Activated T-cell treated with anti-CD3 and anti-CD28 coated beads, Interleukin-2, amount 50 U/mL, for 4 hours (primary cell): ENCODE measurements around the gene EXOC5. TPM values are rescaled to one million over a fixed set of nuclear protein-coding genes. Genes with fewer than 3 reads are reported as not detected.
"Not testable (repeated sequence)": the region's sequence is repeated elsewhere in the genome, so short reads cannot be mapped to it uniquely, and the experiment has no call there.

ENCODE experiments used
- ATAC-seq, 2 donors: fragments of 200-7000 bp; cut with Tn5 transposase; one replicate each; pipeline ENCODE4 v1.10.0; 2021
- DNase-seq: peaks from one replicate; pipeline ENCODE4 v3.0.0-alpha.2; 2020
- H3K27me3 Mint-ChIP-seq: one replicate; pipeline ENCODE4 v1.8.0; 2021; ENCODE audit warnings: low read depth, mixed read lengths
- H3K36me3 Mint-ChIP-seq: one replicate; pipeline ENCODE4 v1.8.0; 2022; ENCODE audit warnings: mixed read lengths; ENCODE audit not compliant: insufficient read depth
- H3K4me1 Mint-ChIP-seq: one replicate; pipeline ENCODE4 v1.8.0; 2021; ENCODE audit warnings: low read depth, mixed read lengths
- H3K4me3 Mint-ChIP-seq: one replicate; pipeline ENCODE4 v1.8.0; 2021; ENCODE audit warnings: mild to moderate bottlenecking, moderate library complexity, mixed read lengths
- H3K9me3 Mint-ChIP-seq: one replicate; pipeline ENCODE4 v1.8.0; 2021; ENCODE audit warnings: mixed read lengths
- total RNA-seq, 3 donors: library from RNA; stranded (reverse); gene quantifications; one replicate each; pipeline ENCODE4 v1.2.1, GENCODE V29; 2021

Gene EXOC5
- total RNA-seq, 3 donors from 2014 or later = 69.7 to 77.2 (median 74.7) TPM

DNA sequence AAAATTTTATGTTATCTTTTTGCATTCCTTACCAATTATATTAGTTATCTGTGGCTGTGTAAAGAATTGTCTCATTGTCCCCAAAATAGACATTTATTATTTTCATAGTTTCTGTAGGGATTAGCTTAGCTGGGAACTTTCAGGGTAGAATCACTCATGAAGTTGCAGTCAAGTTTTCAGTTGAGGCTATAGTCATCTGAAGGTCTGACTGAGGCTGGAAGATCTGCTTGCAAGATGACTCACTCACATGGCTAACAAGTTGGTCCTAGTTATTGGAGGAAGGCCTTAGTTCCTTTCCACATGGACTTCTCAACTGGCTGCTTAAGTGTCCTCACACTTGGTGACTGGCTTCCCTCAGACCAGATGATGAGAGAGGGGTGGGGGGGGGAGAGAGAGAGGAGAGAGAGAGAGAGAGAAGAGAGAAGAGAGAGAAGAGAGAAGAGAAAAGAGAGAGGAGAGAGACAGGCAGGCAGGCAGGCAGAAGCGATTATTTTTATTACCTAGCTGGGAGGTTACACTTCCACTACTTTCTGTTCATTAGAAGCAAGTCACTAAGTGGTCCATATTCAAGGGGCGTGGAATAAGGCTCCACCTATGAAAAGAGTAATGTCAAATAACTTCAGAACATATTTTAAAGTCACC, 6.4 kb upstream of the EXOC5 start:
- ATAC-seq = no peak
- H3K27me3 Mint-ChIP-seq = no peaks in the 10 kb centered on the region
- H3K9me3 Mint-ChIP-seq = no peaks in the 10 kb centered on the region
- DNase-seq = no peak
- H3K4me1 Mint-ChIP-seq = peaks cover 41% of the 10 kb centered on the region
- H3K4me3 Mint-ChIP-seq = no peak overlapping the region
- H3K36me3 Mint-ChIP-seq = peaks cover 18% of the 10 kb centered on the region

DNA sequence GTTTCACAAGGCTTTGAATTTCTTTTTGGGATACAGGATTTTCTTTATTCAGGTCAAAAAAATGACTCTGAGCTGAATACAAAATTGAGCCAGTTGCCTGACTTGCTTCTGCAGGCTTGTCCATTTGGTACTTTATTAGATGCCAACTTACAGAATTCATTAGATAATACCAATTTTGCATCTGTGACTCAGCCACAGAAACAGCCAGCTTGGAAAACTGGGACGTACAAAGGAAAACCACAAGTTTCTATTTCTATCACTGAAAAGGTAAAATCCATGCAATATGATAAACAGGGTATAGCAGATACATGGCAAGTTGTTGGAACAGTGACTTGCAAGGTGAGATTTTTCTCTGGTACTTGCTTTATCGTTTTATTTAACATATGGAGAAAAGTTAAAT, 5.8 kb upstream of the EXOC5 start:
- Mint-ChIP-seq H3K4me1 (peaks cover 45% of the 10 kb centered on the region), H3K36me3 (peaks cover 18% of the 10 kb centered on the region), H3K9me3 (no peaks in the 10 kb centered on the region), H3K27me3 (no peaks in the 10 kb centered on the region), H3K4me3 (no peak overlapping the region)
- DNase-seq (no peak), ATAC-seq (no peak)

DNA sequence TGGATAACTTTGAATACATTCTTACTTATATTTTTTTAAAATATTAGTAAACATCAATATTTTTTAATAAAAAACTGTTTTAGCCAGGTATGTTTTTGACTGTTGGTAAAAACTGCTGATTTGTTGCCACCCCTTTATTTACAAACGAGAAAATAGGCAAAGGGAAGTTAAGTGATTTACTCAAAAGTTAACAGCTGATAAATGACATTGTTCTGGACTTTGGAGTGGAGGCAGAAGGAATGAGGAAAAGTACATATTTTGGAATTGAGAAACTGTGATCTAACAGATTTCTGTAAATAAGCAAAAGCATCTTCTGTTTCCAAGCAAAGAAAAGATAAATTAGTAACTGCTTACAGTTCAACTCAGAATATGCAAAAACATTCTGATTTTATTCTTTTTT, 4.5 kb upstream of the EXOC5 start:
- H3K36me3 Mint-ChIP-seq = peaks cover 16% of the 10 kb centered on the region
- no peaks in the 10 kb centered on the region for H3K27me3 Mint-ChIP-seq
- DNase-seq = no peak
- no peak overlapping the region for H3K4me3 Mint-ChIP-seq
- no peaks in the 10 kb centered on the region for H3K9me3 Mint-ChIP-seq
- peaks cover 45% of the 10 kb centered on the region for H3K4me1 Mint-ChIP-seq
- ATAC-seq = no peak

DNA sequence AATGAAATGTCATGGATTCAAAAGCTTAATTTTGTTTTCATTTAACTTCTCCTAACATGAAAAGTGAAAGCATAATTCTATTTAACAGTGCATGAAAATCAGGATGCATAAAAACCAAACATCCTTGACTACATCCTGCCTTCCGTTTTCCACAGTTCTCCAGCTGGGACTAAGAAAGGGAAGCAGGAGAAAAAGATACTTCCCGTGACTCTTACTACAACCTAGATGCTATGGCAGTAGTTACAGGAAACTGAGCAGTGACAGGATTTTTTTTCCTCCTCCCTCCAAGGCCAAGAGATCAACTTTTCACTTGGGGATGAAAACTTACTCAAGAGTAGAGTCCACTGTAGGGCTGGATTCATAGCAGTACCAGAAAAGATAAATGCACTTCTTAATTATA, 2.6 kb downstream of the EXOC5 start:
- DNase-seq (no peak), ATAC-seq (no peak)
- H3K4me3 Mint-ChIP-seq = no peak overlapping the region
- peaks cover 4% of the 10 kb centered on the region for H3K36me3 Mint-ChIP-seq
- H3K4me1 Mint-ChIP-seq = peaks cover 62% of the 10 kb centered on the region
- no peaks in the 10 kb centered on the region for H3K9me3 Mint-ChIP-seq
- no peaks in the 10 kb centered on the region for H3K27me3 Mint-ChIP-seq

DNA sequence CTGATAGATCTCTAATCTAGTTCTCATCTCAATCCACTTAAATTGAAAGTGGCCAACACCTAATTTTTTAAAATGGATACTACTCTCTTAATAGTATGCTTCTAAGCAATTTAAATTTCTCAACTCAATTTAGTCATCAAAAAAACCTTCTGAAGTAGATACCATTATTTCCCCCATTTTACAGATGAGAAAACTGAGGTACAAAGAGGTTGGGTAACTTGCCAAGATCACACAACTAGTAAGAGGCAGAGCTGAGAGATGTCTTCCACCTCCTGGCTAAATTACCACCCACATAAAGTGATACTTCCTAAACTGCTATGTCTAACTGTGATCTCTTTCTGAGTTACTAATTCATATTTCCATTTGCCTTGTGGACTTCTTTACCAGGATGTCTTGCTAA, 6.6 kb downstream of the EXOC5 start:
- Mint-ChIP-seq H3K4me3 (no peak overlapping the region), H3K36me3 (peaks cover 24% of the 10 kb centered on the region), H3K9me3 (no peaks in the 10 kb centered on the region), H3K27me3 (no peaks in the 10 kb centered on the region), H3K4me1 (peaks cover 42% of the 10 kb centered on the region)
- no peak for ATAC-seq
- DNase-seq = no peak

DNA sequence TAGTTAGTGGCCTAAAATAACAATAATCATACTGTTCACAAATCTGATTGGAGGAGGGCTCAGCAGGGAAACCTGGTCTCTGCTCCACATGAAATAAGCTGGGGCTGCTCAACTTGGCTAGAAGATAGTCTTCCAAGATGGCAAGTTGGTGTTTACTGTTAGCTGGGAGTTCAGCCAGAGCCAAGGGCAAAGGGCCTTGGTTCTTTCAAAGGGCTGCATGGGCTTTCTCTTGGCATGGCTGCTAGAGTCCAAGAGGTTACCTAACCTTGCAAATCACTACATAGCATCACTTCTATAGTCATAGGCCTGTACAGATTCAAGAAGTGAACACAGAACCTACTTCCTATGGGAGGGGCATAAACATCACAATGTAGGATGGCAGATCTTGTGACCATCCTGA, 7.1 kb downstream of the EXOC5 start:
- no peaks in the 10 kb centered on the region for H3K9me3 Mint-ChIP-seq
- DNase-seq (no peak), ATAC-seq (no peak)
- no peak overlapping the region for H3K4me3 Mint-ChIP-seq
- no peaks in the 10 kb centered on the region for H3K27me3 Mint-ChIP-seq
- H3K36me3 Mint-ChIP-seq = peaks cover 28% of the 10 kb centered on the region
- H3K4me1 Mint-ChIP-seq = peaks cover 41% of the 10 kb centered on the region

DNA sequence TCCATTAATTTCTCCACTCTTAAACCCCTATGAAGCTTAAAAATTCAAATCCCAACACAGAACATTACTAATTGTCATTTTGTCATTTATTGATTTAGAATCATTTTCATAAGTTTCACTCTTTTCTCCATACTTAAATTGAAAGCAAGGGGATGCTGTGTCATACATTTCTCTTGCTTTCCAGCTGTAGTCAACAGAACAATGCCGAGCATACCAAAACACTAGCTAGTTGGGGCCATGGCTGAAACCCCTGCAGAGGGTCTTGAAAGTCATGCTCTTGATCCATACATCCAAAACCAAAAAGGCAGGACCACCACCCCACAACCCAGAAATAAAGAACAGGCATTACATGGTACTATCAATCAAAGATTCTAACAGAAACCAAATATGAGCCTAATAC, 9.0 kb downstream of the EXOC5 start:
- ATAC-seq (no peak), DNase-seq (no peak)
- peaks cover 34% of the 10 kb centered on the region for H3K36me3 Mint-ChIP-seq
- H3K4me1 Mint-ChIP-seq = peaks cover 43% of the 10 kb centered on the region
- H3K4me3 Mint-ChIP-seq = no peak overlapping the region
- no peaks in the 10 kb centered on the region for H3K27me3 Mint-ChIP-seq
- no peaks in the 10 kb centered on the region for H3K9me3 Mint-ChIP-seq

DNA sequence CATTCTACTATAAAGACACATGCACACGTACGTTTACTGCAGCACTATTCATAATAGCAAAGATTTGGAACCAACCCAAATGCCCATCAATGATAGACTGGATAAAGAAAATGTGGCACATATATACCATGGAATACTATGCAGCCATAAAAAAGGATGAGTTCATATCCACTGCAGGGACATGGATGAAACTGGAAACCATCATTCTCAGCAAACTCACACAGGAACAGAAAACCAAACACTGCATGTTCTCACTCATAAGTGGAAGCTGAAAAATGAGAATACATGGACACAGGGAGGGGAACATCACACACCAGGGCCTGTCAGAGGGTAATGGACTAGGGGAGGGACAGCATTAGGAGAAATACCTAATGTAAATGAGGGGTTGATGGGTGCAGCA, 10.5 kb downstream of the EXOC5 start:
- Mint-ChIP-seq H3K4me1 (peaks cover 47% of the 10 kb centered on the region), H3K36me3 (peaks cover 39% of the 10 kb centered on the region)
- not testable (repeated sequence) for DNase-seq, ATAC-seq, H3K4me3 Mint-ChIP-seq, H3K27me3 Mint-ChIP-seq, H3K9me3 Mint-ChIP-seq

DNA sequence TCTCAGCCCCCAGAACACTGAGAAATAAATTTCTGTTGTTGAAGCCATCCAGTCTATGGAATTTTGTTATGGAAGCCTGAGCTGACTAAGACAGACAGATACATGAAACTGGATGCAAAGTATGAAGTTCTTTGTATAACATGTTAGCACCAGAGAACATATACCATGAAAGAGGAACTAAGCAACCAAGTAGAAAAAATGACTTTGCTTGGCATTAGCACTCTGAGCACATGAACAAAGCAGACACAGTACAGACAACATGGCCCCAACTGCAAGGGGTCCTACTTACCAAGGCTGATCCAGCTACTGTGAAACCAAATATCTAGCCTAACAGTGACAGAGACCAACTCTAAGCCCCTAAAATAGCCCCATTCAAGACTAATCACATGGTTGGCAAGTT, 13.8 kb downstream of the EXOC5 start:
- no peaks in the 10 kb centered on the region for H3K27me3 Mint-ChIP-seq
- peaks cover 44% of the 10 kb centered on the region for H3K4me1 Mint-ChIP-seq
- no peak for DNase-seq
- no peak for ATAC-seq
- no peaks in the 10 kb centered on the region for H3K9me3 Mint-ChIP-seq
- no peak overlapping the region for H3K4me3 Mint-ChIP-seq
- H3K36me3 Mint-ChIP-seq = peaks cover 43% of the 10 kb centered on the region

DNA sequence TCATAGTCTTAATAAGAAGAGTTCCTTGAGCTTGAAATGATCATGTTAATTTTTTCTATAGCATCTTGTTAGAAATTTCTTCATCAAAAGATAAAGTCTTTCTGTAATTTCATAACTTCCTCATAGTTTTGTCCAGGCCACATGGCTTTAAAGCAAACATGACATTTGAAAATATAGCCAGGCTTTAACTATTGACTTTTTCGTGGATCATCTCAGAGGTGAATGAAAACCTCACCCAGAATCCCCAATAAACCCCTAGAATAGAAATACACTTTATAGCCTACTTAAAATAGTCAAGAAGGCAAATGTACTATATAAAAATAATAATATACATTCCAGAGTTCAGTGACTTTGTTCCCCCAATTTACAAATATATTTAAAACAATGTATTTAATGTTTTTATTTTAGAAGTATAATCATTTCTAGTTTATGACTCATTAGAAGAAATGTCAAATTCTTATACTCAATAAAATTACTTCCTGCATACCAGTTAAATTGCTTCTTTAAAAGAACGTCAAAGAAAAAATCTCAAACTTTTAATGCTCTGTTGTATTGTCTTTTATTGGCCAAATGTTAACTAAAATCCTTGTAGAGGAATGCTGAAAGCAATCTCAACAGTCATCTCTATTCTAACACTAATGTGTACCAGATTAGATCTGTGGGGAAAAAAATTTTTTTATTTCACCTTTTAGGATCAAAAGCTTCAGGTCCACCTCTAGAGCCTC, 21.6 kb downstream of the EXOC5 start:
- peaks cover 7% of the 10 kb centered on the region for H3K4me1 Mint-ChIP-seq
- no peaks in the 10 kb centered on the region for H3K9me3 Mint-ChIP-seq
- no peaks in the 10 kb centered on the region for H3K27me3 Mint-ChIP-seq
- no peak for ATAC-seq
- peaks cover 18% of the 10 kb centered on the region for H3K36me3 Mint-ChIP-seq
- no peak overlapping the region for H3K4me3 Mint-ChIP-seq
- DNase-seq = no peak

DNA sequence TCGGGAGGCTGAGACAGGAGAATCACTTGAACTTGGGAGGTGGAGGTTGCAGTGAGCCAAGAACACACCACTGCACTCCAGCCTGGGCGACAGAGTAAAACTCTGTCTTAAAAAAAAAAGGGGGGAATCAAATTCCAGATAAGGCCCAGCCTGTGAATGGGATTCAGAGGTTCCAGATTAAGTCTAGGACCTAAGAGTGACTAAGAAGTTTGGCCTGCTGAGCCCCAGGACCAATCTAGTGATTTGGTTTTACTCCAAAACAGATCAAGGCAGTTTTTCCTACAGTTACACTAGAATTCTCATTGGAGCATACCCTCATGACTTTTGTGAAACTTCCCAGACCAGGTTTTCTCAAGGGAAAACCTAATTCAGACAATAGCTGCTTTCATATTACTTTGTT, 22.8 kb downstream of the EXOC5 start:
- no peaks in the 10 kb centered on the region for H3K9me3 Mint-ChIP-seq
- DNase-seq (no peak), ATAC-seq (no peak)
- H3K27me3 Mint-ChIP-seq = no peaks in the 10 kb centered on the region
- peaks cover 18% of the 10 kb centered on the region for H3K36me3 Mint-ChIP-seq
- no peak overlapping the region for H3K4me3 Mint-ChIP-seq
- H3K4me1 Mint-ChIP-seq = no peaks in the 10 kb centered on the region

DNA sequence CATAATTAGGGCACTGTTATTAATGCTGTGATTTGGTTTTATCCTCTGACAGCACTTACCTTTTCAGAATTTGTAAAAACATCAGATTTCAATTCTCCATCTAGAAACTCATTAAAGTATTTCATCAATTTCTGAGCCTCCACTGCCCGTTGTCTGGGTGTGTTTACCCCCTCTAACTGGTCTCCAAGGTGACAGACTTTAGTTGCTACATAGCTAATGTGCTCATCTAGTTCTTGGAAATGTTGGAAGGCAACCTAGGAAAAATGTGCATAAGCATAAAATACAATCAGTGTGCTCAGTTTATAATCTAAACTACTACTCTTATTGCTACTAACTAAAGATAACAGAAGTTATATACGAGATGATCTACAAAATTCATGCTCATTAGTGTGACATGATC, 24.6 kb downstream of the EXOC5 start:
- Mint-ChIP-seq H3K27me3 (no peaks in the 10 kb centered on the region), H3K9me3 (no peaks in the 10 kb centered on the region), H3K4me1 (no peaks in the 10 kb centered on the region), H3K4me3 (no peak overlapping the region), H3K36me3 (peaks cover 18% of the 10 kb centered on the region)
- DNase-seq (no peak), ATAC-seq (no peak)

DNA sequence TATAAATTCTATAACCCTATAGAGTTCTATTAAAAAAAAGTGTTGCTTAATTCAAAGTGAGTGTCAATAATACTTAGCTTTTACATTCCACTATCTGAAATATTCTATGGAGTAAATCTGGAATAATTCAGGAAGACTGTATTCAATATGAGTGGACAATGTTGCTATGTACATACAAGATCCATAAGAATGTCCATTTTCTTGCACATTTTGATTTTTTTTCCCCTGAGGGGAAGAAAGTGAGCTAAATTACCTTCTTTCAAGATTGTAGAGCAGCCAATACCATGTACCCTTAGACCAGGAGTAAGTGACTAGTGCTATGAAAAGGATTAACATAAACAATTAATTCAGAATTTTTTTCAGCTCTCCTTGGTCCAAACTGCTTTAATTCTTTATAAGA, 25.4 kb downstream of the EXOC5 start:
- no peak for DNase-seq
- H3K27me3 Mint-ChIP-seq = no peaks in the 10 kb centered on the region
- ATAC-seq = no peak
- no peaks in the 10 kb centered on the region for H3K9me3 Mint-ChIP-seq
- H3K36me3 Mint-ChIP-seq = peaks cover 20% of the 10 kb centered on the region
- H3K4me3 Mint-ChIP-seq = no peak overlapping the region
- H3K4me1 Mint-ChIP-seq = no peaks in the 10 kb centered on the region

DNA sequence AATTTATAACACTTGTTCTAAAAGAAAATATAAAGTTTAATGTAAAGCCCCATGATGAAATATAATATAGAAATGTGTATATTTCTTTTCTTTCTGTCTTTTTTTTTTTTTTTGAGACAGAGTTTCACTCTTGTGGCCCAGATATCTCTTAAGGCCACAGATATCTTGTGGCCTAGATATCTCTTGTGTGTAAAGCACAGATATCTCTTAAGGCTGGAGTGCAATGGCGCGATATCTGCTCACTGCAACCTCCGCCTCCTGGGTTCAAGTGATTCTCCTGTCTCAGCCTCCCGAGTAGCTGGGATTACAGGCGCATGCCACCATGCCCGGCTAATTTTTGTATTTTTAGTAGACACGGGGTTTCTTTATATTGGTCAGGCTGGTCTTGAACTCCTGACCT, 28.6 kb downstream of the EXOC5 start:
- H3K4me1 Mint-ChIP-seq, H3K9me3 Mint-ChIP-seq, H3K4me3 Mint-ChIP-seq, DNase-seq, ATAC-seq, H3K27me3 Mint-ChIP-seq: not testable (repeated sequence)
- H3K36me3 Mint-ChIP-seq = peaks cover 17% of the 10 kb centered on the region

DNA sequence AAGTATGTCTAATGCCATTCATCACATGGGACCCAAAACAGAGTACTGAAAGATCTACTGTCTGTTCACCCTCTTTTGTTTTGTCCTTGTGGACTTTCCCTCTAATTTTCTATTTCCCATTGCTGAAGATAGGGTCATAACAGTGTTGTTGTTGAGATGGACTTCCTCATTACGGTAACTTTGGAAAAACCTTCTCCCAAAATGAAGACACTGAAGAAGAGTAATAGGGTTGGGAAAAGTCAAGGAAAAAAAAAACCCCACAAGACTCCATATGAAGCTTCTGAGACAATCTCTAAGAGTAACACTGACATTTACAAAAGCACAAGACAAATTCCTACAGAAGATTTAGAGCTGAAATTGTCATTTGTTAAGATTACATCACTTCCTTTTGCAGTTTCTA, 36.7 kb downstream of the EXOC5 start:
- H3K4me1 Mint-ChIP-seq = no peaks in the 10 kb centered on the region

More for the DNA sequence above, 36.7 kb downstream of the EXOC5 start:
- Mint-ChIP-seq H3K36me3 (peaks cover 44% of the 10 kb centered on the region), H3K9me3 (no peaks in the 10 kb centered on the region), H3K27me3 (no peaks in the 10 kb centered on the region), H3K4me3 (no peak overlapping the region)
- ATAC-seq (no peak), DNase-seq (no peak)
